ENCODE results near the gene PPARA. TPM values are rescaled to one million over a fixed set of nuclear protein-coding genes. Genes with fewer than 3 reads are reported as not detected.

PPARA gene
- polyA plus RNA-seq, 1 of the 3 experiments (the other 2 are of a cell fraction): 4.5 TPM

DNA sequence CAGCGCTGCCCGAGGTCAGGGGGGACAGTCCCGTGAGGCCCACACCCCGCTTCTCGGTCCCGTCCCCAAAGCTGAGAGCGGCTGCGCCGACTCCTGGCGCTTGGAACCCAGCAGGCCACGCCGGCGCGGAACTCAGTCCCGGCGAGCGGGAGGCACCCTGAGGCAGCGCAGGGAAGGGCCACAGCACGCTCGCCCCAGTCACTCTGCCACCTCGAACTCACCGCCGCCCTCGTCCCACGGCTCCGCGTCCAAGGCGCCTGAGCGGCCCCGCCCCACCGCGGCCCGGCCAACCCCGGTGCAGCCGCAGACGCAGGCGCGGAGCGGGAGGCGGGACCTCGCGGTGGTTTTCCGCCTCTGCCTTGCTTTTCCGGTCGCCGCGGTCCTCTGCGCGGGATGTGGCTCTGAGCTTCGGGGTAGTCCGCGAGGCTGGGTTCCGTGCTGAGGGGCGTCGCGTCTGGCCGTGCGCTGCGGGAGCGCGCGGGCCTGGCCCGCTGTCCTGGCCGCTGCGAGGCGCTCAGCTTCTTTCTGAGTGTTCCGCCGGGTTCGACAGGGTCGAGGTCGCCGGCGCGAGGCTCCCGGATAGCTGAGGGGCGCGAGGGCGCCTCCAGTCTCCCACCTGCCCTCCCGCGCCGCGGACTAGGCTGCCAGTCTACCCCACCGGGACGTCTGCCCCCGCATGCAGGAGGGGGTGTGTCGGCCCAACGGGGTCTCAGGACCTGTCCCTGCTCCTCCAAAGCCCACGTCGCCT, 99.9 kb downstream of the PPARA start, which contains the start of gene CDPF1:
CDPF1 (minus strand) TSS at position 259 of the 748 bp plus-strand sequence. CDS start 2,009 bp downstream, outside the sequence.
- H3K36me3 ChIP-seq (replicated peaks in 1 of 2; ENCODE audit: control insufficient read depth in 1 of 2, insufficient read depth in 2 of 2, low read length in 1 of 2): peaks cover 3 to 7% of the 10 kb centered on the region in 2 experiments
- CTCF ChIA-PET: interaction anchor here (0.7 to 1.3 kb wide), 6 partner anchors 9 to 133 kb away, joined by 3 to 4 read pairs (median 4); partner anchors contain the start of gene GTSE1
- TF ChIP-seq TAF1 (IDR thresholded peaks at IDR 0.05; ENCODE audit: borderline replicate concordance, low read depth, low read length): peak; percentile 77
- TF ChIP-seq MXI1 (IDR thresholded peaks at IDR 0.05; ENCODE audit: low read depth, low read length): peak; percentile 74
- TF ChIP-seq RCOR1 (IDR thresholded peaks at IDR 0.05; ENCODE audit: low read length): no peak
- TF ChIP-seq JUND (IDR thresholded peaks at IDR 0.05): no peak
- TF ChIP-seq, protein P1, sequence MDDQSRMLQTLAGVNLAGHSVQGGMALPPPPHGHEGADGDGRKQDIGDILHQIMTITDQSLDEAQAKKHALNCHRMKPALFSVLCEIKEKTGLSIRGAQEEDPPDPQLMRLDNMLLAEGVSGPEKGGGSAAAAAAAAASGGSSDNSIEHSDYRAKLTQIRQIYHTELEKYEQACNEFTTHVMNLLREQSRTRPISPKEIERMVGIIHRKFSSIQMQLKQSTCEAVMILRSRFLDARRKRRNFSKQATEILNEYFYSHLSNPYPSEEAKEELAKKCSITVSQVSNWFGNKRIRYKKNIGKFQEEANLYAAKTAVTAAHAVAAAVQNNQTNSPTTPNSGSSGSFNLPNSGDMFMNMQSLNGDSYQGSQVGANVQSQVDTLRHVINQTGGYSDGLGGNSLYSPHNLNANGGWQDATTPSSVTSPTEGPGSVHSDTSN (IDR thresholded peaks at IDR 0.05): no peak
- TF ChIP-seq YY1 (IDR thresholded peaks at IDR 0.05; ENCODE audit: low read depth): no peak
- TF ChIP-seq, protein P2, sequence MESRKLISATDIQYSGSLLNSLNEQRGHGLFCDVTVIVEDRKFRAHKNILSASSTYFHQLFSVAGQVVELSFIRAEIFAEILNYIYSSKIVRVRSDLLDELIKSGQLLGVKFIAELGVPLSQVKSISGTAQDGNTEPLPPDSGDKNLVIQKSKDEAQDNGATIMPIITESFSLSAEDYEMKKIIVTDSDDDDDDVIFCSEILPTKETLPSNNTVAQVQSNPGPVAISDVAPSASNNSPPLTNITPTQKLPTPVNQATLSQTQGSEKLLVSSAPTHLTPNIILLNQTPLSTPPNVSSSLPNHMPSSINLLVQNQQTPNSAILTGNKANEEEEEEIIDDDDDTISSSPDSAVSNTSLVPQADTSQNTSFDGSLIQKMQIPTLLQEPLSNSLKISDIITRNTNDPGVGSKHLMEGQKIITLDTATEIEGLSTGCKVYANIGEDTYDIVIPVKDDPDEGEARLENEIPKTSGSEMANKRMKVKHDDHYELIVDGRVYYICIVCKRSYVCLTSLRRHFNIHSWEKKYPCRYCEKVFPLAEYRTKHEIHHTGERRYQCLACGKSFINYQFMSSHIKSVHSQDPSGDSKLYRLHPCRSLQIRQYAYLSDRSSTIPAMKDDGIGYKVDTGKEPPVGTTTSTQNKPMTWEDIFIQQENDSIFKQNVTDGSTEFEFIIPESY (IDR thresholded peaks at IDR 0.05; ENCODE audit: borderline replicate concordance, low read depth): no peak
- no peak; the same call in 1 of the 2 replicates for TF ChIP-seq SIN3A (IDR thresholded peaks at IDR 0.05; ENCODE audit: borderline replicate concordance, low read depth, low read length)
- TF ChIP-seq NFIC (IDR thresholded peaks at IDR 0.05; ENCODE audit: borderline replicate concordance): no peak; the same call in 1 of the 2 replicates
- no peak for TF ChIP-seq GATA2 (CRISPR knock-in tag; IDR thresholded peaks at IDR 0.05)
- TF ChIP-seq ELF1 (IDR thresholded peaks at IDR 0.05): peak; percentile 68
- peak; percentile 89 for TF ChIP-seq POLR2AphosphoS5 (IDR thresholded peaks at IDR 0.05; ENCODE audit: low read depth, low read length)
- no peak for TF ChIP-seq USF2 (IDR thresholded peaks at IDR 0.05; ENCODE audit: borderline replicate concordance, low read depth, low read length)
- TF ChIP-seq MAX (IDR thresholded peaks at IDR 0.05; ENCODE audit: low read depth): peak; percentile 97
- TF ChIP-seq EZH2phosphoT487 (IDR thresholded peaks at IDR 0.05; ENCODE audit: borderline replicate concordance, low read depth): no peak
- TF ChIP-seq MEF2A (IDR thresholded peaks at IDR 0.05; ENCODE audit: borderline replicate concordance, low read depth): no peak
- TF ChIP-seq USF1 (IDR thresholded peaks at IDR 0.05; ENCODE audit: borderline replicate concordance, low read depth): no peak
- no peak for TF ChIP-seq RXRA (IDR thresholded peaks at IDR 0.05; ENCODE audit: borderline replicate concordance, low read depth)
- TF ChIP-seq CHD2 (IDR thresholded peaks at IDR 0.05; ENCODE audit: low read length, partially characterized antibody): peak; percentile 19
- TF ChIP-seq RAD21 (IDR thresholded peaks at IDR 0.05; ENCODE audit: low read length): no peak; the same call in 1 of the 2 replicates
- no peak for TF ChIP-seq IRF3 (IDR thresholded peaks at IDR 0.05; ENCODE audit: low read depth, low read length)
- TF ChIP-seq NRF1 (IDR thresholded peaks at IDR 0.05; ENCODE audit: low read depth, low read length): peak; percentile 86
- peak; percentile 53; the same call in 1 of the 2 replicates for TF ChIP-seq FOXJ3 (CRISPR knock-in tag; IDR thresholded peaks at IDR 0.05)

More for the DNA sequence above, 99.9 kb downstream of the PPARA start, which contains the start of gene CDPF1:
- Histone ChIP-seq H3F3A (replicated peaks; ENCODE audit: insufficient read depth) (peaks cover 5% of the 10 kb centered on the region), H3K4me2 (peak within 1 kb of the TSS; percentile 98), H3K9ac (peak within 1 kb of the TSS; percentile 80), H3K79me2 (ENCODE audit: insufficient read depth) (peaks cover 30% of the 10 kb centered on the region), H3K4me1 (ENCODE audit: control insufficient read depth in 1 of 2, insufficient read depth in 2 of 2, low read depth in 1 of 2, low read length in 1 of 2) (peaks cover 0 to 48% of the 10 kb centered on the region in 2 experiments; a peak in 3 of 4 replicates), H3K9me3 (no peaks in the 10 kb centered on the region), H2AFZ (ENCODE audit: low read depth) (peak within 1 kb of the TSS; percentile 79), H3K27me3 (ENCODE audit: insufficient read depth) (no peaks in the 10 kb centered on the region), H3K27ac (ENCODE audit: low read depth in 2 of 2, low read length in 1 of 2) (peak within 1 kb of the TSS; percentile 64 to 92), H4K20me1 (ENCODE audit: insufficient read depth) (no peaks in the 10 kb centered on the region), H3K9me2 (no peaks in the 10 kb centered on the region), H3K4me3 (ENCODE audit: low read depth in 2 of 2, low read length in 1 of 2) (peak within 1 kb of the TSS; percentile 91 to 93)
- WGBS (ENCODE audit: low lambda C conversion rate): 7% methylated on average over 5 of the region's 89 CpGs
- POLR2A ChIA-PET: interaction anchor here (0.9 to 1.9 kb wide), 3 partner anchors 9 to 41 kb away, joined by 5 to 12 read pairs (median 6); partner anchors contain the start of gene TTC38
- peak; percentile 98 for DNase-seq
